Sigmoid colon (tissue), 7 donors: ENCODE results near the gene PIGX. TPM values are rescaled to one million over a fixed set of nuclear protein-coding genes. Genes with fewer than 3 reads are reported as not detected.
A peak's percentile ranks its signal among the peaks of the same experiment; 100 is the strongest.

Source experiments
- DNase-seq: peaks from one replicate; pipeline ENCODE4 v3.0.0-alpha.2; 2019
- H3K27ac ChIP-seq, 4 donors: fragments of 200-600 bp; sonication (generic); one replicate each; pipeline ENCODE4 v1.5.1; 2016 to 2019; ENCODE audit warnings: mild to moderate bottlenecking in 1 of 4
- H3K27me3 ChIP-seq, 3 donors: fragments of 200-600 bp; sonication (generic); one replicate each; pipeline ENCODE4 v1.5.1; 2019; ENCODE audit warnings: mild to moderate bottlenecking in 1 of 3
- H3K36me3 ChIP-seq, 4 donors: fragments of 200-600 bp; sonication (generic); one replicate each; pipeline ENCODE4 v1.5.1; 2016 to 2019
- H3K4me1 ChIP-seq, 4 donors: fragments of 200-600 bp; sonication (generic); one replicate each; pipeline ENCODE4 v1.5.1; 2017 to 2019
- H3K4me3 ChIP-seq, 4 donors: fragments of 200-600 bp; sonication (generic); one replicate each; pipeline ENCODE4 v1.5.1; 2017 to 2019; ENCODE audit warnings: mild to moderate bottlenecking in 2 of 4, moderate library complexity in 1 of 4
- H3K9me3 ChIP-seq, 4 donors: fragments of 200-600 bp in 3 of 4; sonication (generic) in 3 of 4; one replicate each; pipeline versions ENCODE4 v1.5.1 to v1.6.1; 2013 to 2019
- EP300 ChIP-seq, 4 donors: sonication (generic); formaldehyde crosslinking; IDR thresholded peaks; one replicate each; pipeline ENCODE4 v1.6.1; 2017; ENCODE audit warnings: antibody characterized with exemption in 4 of 4
- POLR2A ChIP-seq, 2 donors: fragments of 450-650 bp; IDR thresholded peaks; one replicate each; pipeline ENCODE4 v1.6.1; 2016; ENCODE audit warnings: antibody characterized with exemption in 2 of 2, mild to moderate bottlenecking in 2 of 2, moderate library complexity in 2 of 2
- POLR2AphosphoS5 ChIP-seq, 4 donors: sonication (generic); formaldehyde crosslinking; IDR thresholded peaks; one replicate each; pipeline ENCODE4 v1.6.1; 2017; ENCODE audit warnings: antibody characterized with exemption in 4 of 4
- WGBS, 2 donors: extraction: QIAGEN DNeasy Blood & Tissue Kit; methylation state at CpG; one replicate each; pipeline ENCODE4 v1.1.7; 2013; 5-methylcytosine and 5-hydroxymethylcytosine counted together
- intact Hi-C: fragments of 100-400 bp; cut with DNase I; formaldehyde crosslinking; loops from one replicate; pipeline ENCODE4 v1.15.1; 2023
- polyA plus RNA-seq, 3 donors: library from polyadenylated mRNA; stranded (reverse); fragments of 200-250 nt; gene quantifications; one replicate each; pipeline ENCODE4 v1.2.3, GENCODE V29; 2013
- total RNA-seq, 4 donors: library from RNA; depleted of rRNA; stranded (reverse); fragments of >200 nt; gene quantifications; one replicate each; pipeline ENCODE4 v1.1.0, GENCODE V29; 2016
- TF ChIP-seq, protein P1 (sequence below), 4 experiments: fragments of 450-650 bp in 3 of 4; fragments of 200-600 bp in 1 of 4; IDR thresholded peaks; one replicate each; pipeline ENCODE4 v1.5.1; 2016 to 2019; ENCODE audit warnings: antibody characterized with exemption in 4 of 4, mild to moderate bottlenecking in 3 of 4, moderate library complexity in 2 of 4
- donor health status: healthy with polysubstance abuse.
- donor health status: Bipolar disorder and iron deficiency.
- donor health status: healthy.

Gene PIGX
- total and polyA plus RNA-seq, 7 donors = 9.6 to 41.0 (median 20.9) TPM

DNA sequence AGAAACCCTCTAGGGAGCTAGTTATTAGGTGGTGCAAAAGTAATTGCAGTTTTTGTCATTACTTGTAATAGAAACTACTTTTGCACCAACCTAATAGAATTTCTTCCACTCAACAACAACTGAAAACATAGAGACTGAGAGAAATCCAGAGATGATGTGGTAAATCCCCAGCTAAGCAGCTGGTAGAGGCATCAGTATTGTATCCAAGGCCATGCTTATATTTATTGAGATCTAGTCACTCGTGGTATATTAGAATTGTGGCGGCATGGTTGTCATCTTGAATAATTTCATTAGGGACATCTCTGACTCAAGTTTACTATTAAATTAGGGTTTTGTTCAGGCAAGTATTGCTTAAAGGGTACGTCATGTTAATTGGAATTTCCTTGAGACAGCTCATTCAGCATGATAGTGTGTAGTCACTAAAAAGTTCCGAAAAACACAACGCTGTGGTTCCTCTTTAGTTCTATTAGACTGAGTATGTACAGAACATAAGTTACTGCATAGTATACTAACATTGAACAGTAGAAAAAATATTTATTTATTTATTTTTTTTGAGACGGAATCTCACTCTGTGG, 62.8 kb downstream of the PIGX start:
- intact Hi-C loops = no loop called here
- Histone ChIP-seq H3K27me3 (no peaks in the 10 kb centered on the region), H3K4me3 (no peak overlapping the region), H3K36me3 (no peaks in the 10 kb centered on the region), H3K4me1 (peaks cover 0 to 66% (median 52%) of the 10 kb centered on the region in 4 donors), H3K27ac (no peak overlapping the region), H3K9me3 (peaks cover 0 to 2% (median 0%) of the 10 kb centered on the region in 4 donors)
- 93% methylated on average over 6 of the region's 6 CpGs for WGBS, 2 donors
- TF ChIP-seq EP300 (IDR thresholded peaks at IDR 0.05) = no peak
- TF ChIP-seq POLR2AphosphoS5 (IDR thresholded peaks at IDR 0.05) = no peak
- no peak for TF ChIP-seq POLR2A (IDR thresholded peaks at IDR 0.05)
- TF ChIP-seq, protein P1, sequence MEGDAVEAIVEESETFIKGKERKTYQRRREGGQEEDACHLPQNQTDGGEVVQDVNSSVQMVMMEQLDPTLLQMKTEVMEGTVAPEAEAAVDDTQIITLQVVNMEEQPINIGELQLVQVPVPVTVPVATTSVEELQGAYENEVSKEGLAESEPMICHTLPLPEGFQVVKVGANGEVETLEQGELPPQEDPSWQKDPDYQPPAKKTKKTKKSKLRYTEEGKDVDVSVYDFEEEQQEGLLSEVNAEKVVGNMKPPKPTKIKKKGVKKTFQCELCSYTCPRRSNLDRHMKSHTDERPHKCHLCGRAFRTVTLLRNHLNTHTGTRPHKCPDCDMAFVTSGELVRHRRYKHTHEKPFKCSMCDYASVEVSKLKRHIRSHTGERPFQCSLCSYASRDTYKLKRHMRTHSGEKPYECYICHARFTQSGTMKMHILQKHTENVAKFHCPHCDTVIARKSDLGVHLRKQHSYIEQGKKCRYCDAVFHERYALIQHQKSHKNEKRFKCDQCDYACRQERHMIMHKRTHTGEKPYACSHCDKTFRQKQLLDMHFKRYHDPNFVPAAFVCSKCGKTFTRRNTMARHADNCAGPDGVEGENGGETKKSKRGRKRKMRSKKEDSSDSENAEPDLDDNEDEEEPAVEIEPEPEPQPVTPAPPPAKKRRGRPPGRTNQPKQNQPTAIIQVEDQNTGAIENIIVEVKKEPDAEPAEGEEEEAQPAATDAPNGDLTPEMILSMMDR (IDR thresholded peaks at IDR 0.05) = no peak
- no peak for DNase-seq

DNA sequence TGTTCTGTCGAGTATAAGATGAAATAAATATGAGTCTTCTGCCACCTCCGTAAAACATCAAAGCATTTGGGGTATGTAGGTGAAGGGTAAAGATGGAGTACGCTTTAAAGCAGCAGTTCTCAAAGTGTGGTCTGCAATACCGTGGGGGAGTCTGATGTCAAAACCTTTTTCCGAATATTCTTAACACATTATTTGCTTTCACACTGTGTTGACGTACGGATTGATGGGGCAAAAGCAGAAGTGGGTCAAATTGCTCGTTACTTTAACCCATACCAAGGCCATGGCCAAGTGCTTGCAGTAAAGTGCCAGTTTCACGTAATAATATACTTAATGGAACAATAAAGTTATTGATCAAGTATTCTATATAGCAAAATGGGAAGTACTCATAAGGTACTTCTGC, 63.8 kb downstream of the PIGX start:
- H3K4me1 ChIP-seq = peaks cover 0 to 66% (median 52%) of the 10 kb centered on the region in 4 donors
- TF ChIP-seq EP300 (IDR thresholded peaks at IDR 0.05) = no peak
- no peak for TF ChIP-seq POLR2AphosphoS5 (IDR thresholded peaks at IDR 0.05)
- TF ChIP-seq POLR2A (IDR thresholded peaks at IDR 0.05) = no peak
- TF ChIP-seq, protein P1 (IDR thresholded peaks at IDR 0.05) = no peak

DNA sequence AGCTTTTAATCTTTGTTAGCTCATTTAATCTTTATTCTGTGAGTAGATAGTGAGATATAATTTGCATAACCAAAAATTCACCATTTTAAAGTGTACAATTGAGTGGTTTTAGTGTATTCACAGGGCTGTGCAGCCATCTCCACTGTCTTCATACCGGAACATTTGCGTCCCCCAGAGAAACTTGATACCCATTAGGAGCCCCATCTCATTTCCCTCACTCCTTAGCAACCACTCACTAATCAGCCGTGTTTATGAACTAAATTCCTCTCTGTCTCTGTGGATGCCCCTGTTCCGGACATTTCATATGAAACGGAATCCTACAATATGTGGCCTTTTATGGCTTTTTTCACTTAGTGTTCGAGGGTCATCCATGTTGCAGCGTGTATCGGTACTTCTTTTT, 65.7 kb downstream of the PIGX start:
- TF ChIP-seq EP300 (IDR thresholded peaks at IDR 0.05) = no peak
- no peak for TF ChIP-seq POLR2A (IDR thresholded peaks at IDR 0.05)
- no peak for TF ChIP-seq POLR2AphosphoS5 (IDR thresholded peaks at IDR 0.05)
- TF ChIP-seq, protein P1 (IDR thresholded peaks at IDR 0.05) = no peak
- H3K4me3 ChIP-seq = no peak overlapping the region
- peaks cover 0 to 54% (median 47%) of the 10 kb centered on the region in 4 donors for H3K4me1 ChIP-seq
- DNase-seq = no peak
- WGBS, 2 donors = 93 to 95% methylated on average over 8 of the region's 8 CpGs
- peaks cover 0 to 3% (median 2%) of the 10 kb centered on the region in 4 donors for H3K36me3 ChIP-seq
- H3K27me3 ChIP-seq = no peaks in the 10 kb centered on the region
- H3K9me3 ChIP-seq = peaks cover 0 to 3% (median 0%) of the 10 kb centered on the region in 4 donors
- peak overlapping the region in 2 of 4 donors; percentile 6 to 61 for H3K27ac ChIP-seq
- intact Hi-C loops = no loop called here

More for the DNA sequence above, 63.8 kb downstream of the PIGX start:
- H3K27ac ChIP-seq = no peak overlapping the region
- DNase-seq = no peak
- H3K36me3 ChIP-seq = no peaks in the 10 kb centered on the region
- H3K4me3 ChIP-seq = no peak overlapping the region
- WGBS, 2 donors = 80 to 94% methylated on average over 9 of the region's 9 CpGs
- intact Hi-C loops = no loop called here
- no peaks in the 10 kb centered on the region for H3K27me3 ChIP-seq
- peaks cover 0 to 3% (median 0%) of the 10 kb centered on the region in 4 donors for H3K9me3 ChIP-seq

DNA sequence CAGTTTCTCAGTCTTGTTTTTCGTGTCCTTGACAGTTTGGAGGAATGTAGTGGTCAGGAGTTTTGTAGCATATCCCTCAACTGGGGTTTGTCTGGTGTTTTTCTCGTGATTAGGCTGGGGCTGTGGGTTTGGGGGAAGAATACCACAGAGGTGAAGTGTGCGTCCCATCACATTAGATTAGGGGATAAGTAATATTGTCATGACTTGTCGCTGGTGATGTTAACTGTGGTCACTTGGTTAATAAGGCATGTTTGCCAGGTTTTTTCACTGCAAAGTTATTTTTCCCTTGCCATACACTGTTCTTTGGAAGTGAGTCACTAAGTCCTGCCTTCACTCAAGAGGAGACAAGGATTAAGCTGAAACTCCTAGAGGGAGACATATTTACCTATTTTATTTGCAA, 66.6 kb downstream of the PIGX start:
- Histone ChIP-seq H3K4me1 (peaks cover 0 to 46% (median 39%) of the 10 kb centered on the region in 4 donors), H3K4me3 (no peak overlapping the region), H3K27me3 (no peaks in the 10 kb centered on the region), H3K9me3 (peaks cover 0 to 3% (median 0%) of the 10 kb centered on the region in 4 donors), H3K27ac (peak overlapping the region; percentile 8 to 63 (median 54)), H3K36me3 (peaks cover 0 to 12% (median 10%) of the 10 kb centered on the region in 4 donors)
- 84 to 90% methylated on average over 4 of the region's 4 CpGs for WGBS, 2 donors
- intact Hi-C loops = no loop called here
- DNase-seq = no peak
- TF ChIP-seq POLR2A (IDR thresholded peaks at IDR 0.05) (no peak), POLR2AphosphoS5 (IDR thresholded peaks at IDR 0.05) (peak in 2 of 4 donors; percentile 20 to 30), EP300 (IDR thresholded peaks at IDR 0.05) (no peak)
- TF ChIP-seq, protein P1 (IDR thresholded peaks at IDR 0.05) = no peak
